Tibial artery (tissue), 4 donors: ENCODE measurements around the gene ABHD6.
A peak's percentile ranks its signal among the peaks of the same experiment; 100 is the strongest.

ENCODE experiments used
- DNase-seq, 2 donors: peaks; one replicate each; pipeline ENCODE4 v3.0.0-alpha.2; 2019
- H3K27ac ChIP-seq, 2 donors: fragments of 200-600 bp; sonication (generic) in 1 of 2; 1 replicate in 1 of 2; 2 replicates in 1 of 2; pipeline ENCODE4 v1.5.1; 2018 to 2019; ENCODE audit warnings: mild to moderate bottlenecking in 1 of 2
- H3K27me3 ChIP-seq, 2 donors: fragments of 200-600 bp; sonication (generic) in 1 of 2; one replicate each; pipeline versions ENCODE4 v1.5.1 to v1.6.0; 2016 to 2019
- H3K36me3 ChIP-seq, 3 donors: fragments of 200-600 bp; sonication (generic) in 2 of 3; one replicate each; pipeline ENCODE4 v1.5.1; 2016 to 2019; ENCODE audit warnings: mild to moderate bottlenecking in 2 of 3
- H3K4me1 ChIP-seq, 4 donors: fragments of 200-600 bp; sonication (generic) in 2 of 4; 1 replicate in 3 of 4; 2 replicates in 1 of 4; pipeline ENCODE4 v1.5.1; 2016 to 2019
- H3K4me3 ChIP-seq, 2 donors: fragments of 200-600 bp; sonication (generic) in 1 of 2; 1 replicate in 1 of 2; 2 replicates in 1 of 2; pipeline ENCODE4 v1.5.1; 2018 to 2019; ENCODE audit warnings: mild to moderate bottlenecking in 2 of 2
- H3K9me3 ChIP-seq, 3 donors: fragments of 200-600 bp; sonication (generic) in 1 of 3; one replicate each; pipeline ENCODE4 v1.5.1; 2016 to 2019
- CTCF ChIP-seq, 2 experiments: fragments of 200-600 bp in 1 of 2; fragments of 450-650 bp in 1 of 2; IDR thresholded peaks; one replicate each; pipeline ENCODE4 v1.5.1; 2017 to 2019; ENCODE audit warnings: antibody characterized with exemption in 2 of 2, mild to moderate bottlenecking in 1 of 2, moderate library complexity in 1 of 2
- intact Hi-C: fragments of 100-400 bp; cut with DNase I; formaldehyde crosslinking; loops from one replicate; pipeline ENCODE4 v1.15.0; 2023; ENCODE audit warnings: low total_unique reads

The ABHD6 gene

GRCh38 chr3:58237238-58237940, at the start of gene ABHD6:
Gene ABHD6, plus strand, starts transcription at chr3:58237792. Its CDS starts 18,795 bp downstream, at chr3:58256587.
- intact Hi-C loops: loop anchor here (5.0 kb wide), 1 partner anchor 70 kb away; the partner anchor contains the start of genes HTD2 and RPP14

GRCh38 chr3:58188173-58188564, 49.4 kb upstream of the ABHD6 start:
- no peak for TF ChIP-seq CTCF (IDR thresholded peaks at IDR 0.05)
- Histone ChIP-seq H3K9me3 (no peaks in the 10 kb centered on the region), H3K27ac (no peak overlapping the region), H3K4me1 (no peaks in the 10 kb centered on the region), H3K27me3 (no peaks in the 10 kb centered on the region), H3K36me3 (no peaks in the 10 kb centered on the region), H3K4me3 (no peak overlapping the region)
- intact Hi-C loops: no loop called here
- no peak for DNase-seq

More at GRCh38 chr3:58237238-58237940, at the start of gene ABHD6:
- H3K36me3 ChIP-seq: no peaks in the 10 kb centered on the region
- DNase-seq: peak; percentile 71 to 85
- TF ChIP-seq CTCF (IDR thresholded peaks at IDR 0.05): no peak
- peaks cover 5 to 18% (median 11%) of the 10 kb centered on the region in 4 donors for H3K4me1 ChIP-seq
- H3K9me3 ChIP-seq: no peaks in the 10 kb centered on the region
- H3K27me3 ChIP-seq: peaks cover 0 to 4% of the 10 kb centered on the region in 2 donors
- peak within 1 kb of the TSS; percentile 72 to 83 for H3K4me3 ChIP-seq
- H3K27ac ChIP-seq: peak within 1 kb of the TSS; percentile 66 to 68

GRCh38 chr3:58188921-58189451, 48.6 kb upstream of the ABHD6 start:
- TF ChIP-seq CTCF (IDR thresholded peaks at IDR 0.05): no peak
- Histone ChIP-seq H3K36me3 (no peaks in the 10 kb centered on the region), H3K27me3 (no peaks in the 10 kb centered on the region), H3K9me3 (no peaks in the 10 kb centered on the region), H3K27ac (no peak overlapping the region), H3K4me3 (no peak overlapping the region), H3K4me1 (no peaks in the 10 kb centered on the region)
- no peak for DNase-seq
- intact Hi-C loops: no loop called here

- H3K36me3 ChIP-seq: no peaks in the 10 kb centered on the region
- TF ChIP-seq CTCF (IDR thresholded peaks at IDR 0.05): no peak
- no peaks in the 10 kb centered on the region for H3K9me3 ChIP-seq
- intact Hi-C loops: loop anchor here (5.0 kb wide), 1 partner anchor 113 kb away; no protein-coding TSS in a partner anchor
- DNase-seq: no peak
- H3K27ac ChIP-seq: no peak overlapping the region
- no peaks in the 10 kb centered on the region for H3K27me3 ChIP-seq
- H3K4me1 ChIP-seq: no peaks in the 10 kb centered on the region
- H3K4me3 ChIP-seq: no peak overlapping the region
Observed at GRCh38 chr3:58189691-58190090, 47.9 kb upstream of the ABHD6 start.

- Histone ChIP-seq H3K27ac (no peak overlapping the region), H3K27me3 (no peaks in the 10 kb centered on the region), H3K36me3 (no peaks in the 10 kb centered on the region), H3K9me3 (no peaks in the 10 kb centered on the region), H3K4me1 (no peaks in the 10 kb centered on the region), H3K4me3 (no peak overlapping the region)
- DNase-seq: no peak
- intact Hi-C loops: loop anchor here (5.0 kb wide), 1 partner anchor 112 kb away; no protein-coding TSS in a partner anchor
- no peak for TF ChIP-seq CTCF (IDR thresholded peaks at IDR 0.05)
Observed at GRCh38 chr3:58190291-58190690, 47.3 kb upstream of the ABHD6 start.
